Prostate gland (tissue), 2 donors: Measurements from ENCODE around the gene MUSTN1. TPM values are rescaled to one million over a fixed set of nuclear protein-coding genes. Genes with fewer than 3 reads are reported as not detected.

Source experiments
- DNase-seq: peaks from one replicate; pipeline ENCODE4 v3.0.0-alpha.2; 2019; ENCODE audit warnings: low spot score
- H3K27ac ChIP-seq, 2 donors: fragments of 200-600 bp; sonication (generic); 2 replicates each; pipeline ENCODE4 v1.5.1; 2017 to 2019
- H3K27me3 ChIP-seq: fragments of 200-600 bp; sonication (generic); replicated peaks from 2 replicates; pipeline ENCODE4 v1.5.1; 2019; ENCODE audit not compliant: insufficient read depth
- H3K36me3 ChIP-seq, 2 donors: fragments of 200-600 bp; sonication (generic); 1 replicate in 1 of 2; 2 replicates in 1 of 2; pipeline versions ENCODE4 v1.5.1 to v1.8.1; 2017 to 2019
- H3K4me1 ChIP-seq: fragments of 200-600 bp; sonication (generic); replicated peaks from 2 replicates; pipeline ENCODE4 v1.5.1; 2019
- H3K4me3 ChIP-seq, 2 donors: fragments of 200-600 bp; sonication (generic); 2 replicates each; pipeline ENCODE4 v1.5.1; 2017 to 2019
- H3K9me3 ChIP-seq: fragments of 200-600 bp; sonication (generic); 2 replicates; pipeline ENCODE4 v1.5.1; 2017
- POLR2A ChIP-seq: fragments of 450-650 bp; IDR thresholded peaks from one replicate; pipeline ENCODE4 v1.6.1; 2016; ENCODE audit warnings: antibody characterized with exemption, mild to moderate bottlenecking
- POLR2AphosphoS5 ChIP-seq: sonication (generic); formaldehyde crosslinking; IDR thresholded peaks from one replicate; pipeline ENCODE4 v1.6.1; 2017; ENCODE audit warnings: antibody characterized with exemption
- WGBS: methylation state at CpG from one replicate; pipeline ENCODE4 v1.1.5; 2018; 5-methylcytosine and 5-hydroxymethylcytosine counted together
- intact Hi-C: fragments of 100-400 bp; cut with DNase I; formaldehyde crosslinking; loops from one replicate; pipeline ENCODE4 v1.14.2; 2022
- total RNA-seq, 2 donors: library from RNA; depleted of rRNA; stranded (reverse); fragments of >200 nt; gene quantifications; one replicate each; pipeline ENCODE4 v1.1.0, GENCODE V29; 2016
- TF ChIP-seq, protein P1 (sequence below), 4 experiments: fragments of 200-600 bp in 2 of 4; fragments of 450-650 bp in 2 of 4; sonication (generic) in 2 of 4; IDR thresholded peaks; 1 replicate in 3 of 4; 2 replicates in 1 of 4; pipeline ENCODE4 v1.5.1; 2016 to 2019; ENCODE audit warnings: antibody characterized with exemption in 4 of 4, mild to moderate bottlenecking in 2 of 4, moderate library complexity in 2 of 4

The MUSTN1 gene
- total RNA-seq, 2 donors from 2014 or later = 10.5 to 14.4 TPM

DNA sequence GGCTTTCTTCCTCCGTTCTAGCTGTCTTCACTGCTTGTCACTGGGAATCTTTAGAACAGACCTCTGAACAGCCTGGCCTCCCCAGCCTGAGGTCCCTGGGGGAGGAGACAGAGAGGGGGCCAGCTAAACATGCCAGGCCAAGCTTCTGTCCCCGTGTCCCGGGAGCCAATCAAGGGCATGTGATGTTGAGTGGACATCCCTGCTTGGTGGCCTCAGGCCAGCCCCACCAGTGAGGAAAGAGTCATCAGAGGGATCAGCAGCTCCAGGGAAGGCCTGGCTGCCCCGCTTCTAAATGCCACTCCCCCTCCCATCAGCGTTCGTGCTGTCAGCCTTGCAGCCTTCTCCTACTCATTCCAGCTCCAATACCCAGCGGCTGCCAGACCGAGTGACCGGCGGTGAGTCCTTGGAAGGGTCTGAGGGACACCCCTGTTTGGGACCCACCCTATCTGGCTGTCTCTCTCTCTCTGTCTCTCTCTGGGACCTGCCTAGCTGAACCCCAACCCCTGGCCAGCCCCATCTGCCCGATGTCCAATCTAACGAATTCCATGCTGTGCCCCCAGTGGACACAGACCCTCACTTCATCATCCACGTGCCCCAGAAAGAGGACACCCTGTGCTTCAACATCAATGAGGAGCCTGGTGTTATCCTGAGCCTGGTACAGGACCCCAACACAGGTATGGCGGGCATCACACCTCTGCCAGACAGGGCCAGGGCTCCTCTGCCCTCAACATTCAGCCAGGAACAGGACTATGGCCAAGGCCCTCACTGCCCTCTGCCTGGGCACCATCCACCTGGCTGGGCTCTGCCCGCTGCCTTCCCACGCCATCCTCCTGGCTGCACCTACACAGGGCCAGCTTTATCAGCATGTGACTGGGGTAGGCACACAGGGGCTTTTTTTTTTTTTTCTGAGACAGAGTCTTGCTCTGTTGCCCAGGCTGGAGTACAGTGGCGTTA, 46.9 kb downstream of the MUSTN1 start:
- H3K9me3 ChIP-seq = no peaks in the 10 kb centered on the region
- no peaks in the 10 kb centered on the region for H3K36me3 ChIP-seq
- no peak overlapping the region for H3K4me3 ChIP-seq
- no peak for TF ChIP-seq POLR2A
- no peak for TF ChIP-seq POLR2AphosphoS5
- TF ChIP-seq, protein P1, sequence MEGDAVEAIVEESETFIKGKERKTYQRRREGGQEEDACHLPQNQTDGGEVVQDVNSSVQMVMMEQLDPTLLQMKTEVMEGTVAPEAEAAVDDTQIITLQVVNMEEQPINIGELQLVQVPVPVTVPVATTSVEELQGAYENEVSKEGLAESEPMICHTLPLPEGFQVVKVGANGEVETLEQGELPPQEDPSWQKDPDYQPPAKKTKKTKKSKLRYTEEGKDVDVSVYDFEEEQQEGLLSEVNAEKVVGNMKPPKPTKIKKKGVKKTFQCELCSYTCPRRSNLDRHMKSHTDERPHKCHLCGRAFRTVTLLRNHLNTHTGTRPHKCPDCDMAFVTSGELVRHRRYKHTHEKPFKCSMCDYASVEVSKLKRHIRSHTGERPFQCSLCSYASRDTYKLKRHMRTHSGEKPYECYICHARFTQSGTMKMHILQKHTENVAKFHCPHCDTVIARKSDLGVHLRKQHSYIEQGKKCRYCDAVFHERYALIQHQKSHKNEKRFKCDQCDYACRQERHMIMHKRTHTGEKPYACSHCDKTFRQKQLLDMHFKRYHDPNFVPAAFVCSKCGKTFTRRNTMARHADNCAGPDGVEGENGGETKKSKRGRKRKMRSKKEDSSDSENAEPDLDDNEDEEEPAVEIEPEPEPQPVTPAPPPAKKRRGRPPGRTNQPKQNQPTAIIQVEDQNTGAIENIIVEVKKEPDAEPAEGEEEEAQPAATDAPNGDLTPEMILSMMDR (IDR thresholded peaks at IDR 0.05) = no peak
- H3K27ac ChIP-seq = no peak overlapping the region
- no peaks in the 10 kb centered on the region for H3K27me3 ChIP-seq
- intact Hi-C loops = no loop called here
- 73% methylated on average over 17 of the region's 17 CpGs for WGBS
- H3K4me1 ChIP-seq = no peaks in the 10 kb centered on the region
- no peak for DNase-seq

DNA sequence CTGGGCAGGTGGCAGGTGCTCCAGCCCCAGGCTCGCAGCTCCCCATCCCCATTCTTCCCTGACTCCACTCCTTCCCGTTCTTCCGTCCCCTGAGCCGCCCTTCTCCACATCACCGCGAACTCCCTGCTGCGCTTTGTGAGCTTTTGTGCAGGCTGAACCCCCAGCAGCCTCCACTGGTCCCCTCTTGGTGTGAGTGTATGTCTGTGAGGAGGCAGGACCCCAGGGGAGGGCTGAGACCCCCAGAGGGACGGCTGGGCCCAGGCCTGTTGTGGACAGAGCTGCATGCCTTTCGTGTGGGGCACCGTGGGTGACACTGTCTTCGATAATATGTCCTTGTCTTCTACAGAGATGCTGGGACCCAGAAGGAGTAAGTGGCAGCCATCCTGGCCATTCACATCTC, 47.6 kb downstream of the MUSTN1 start:
- Histone ChIP-seq H3K27ac (no peak overlapping the region), H3K9me3 (no peaks in the 10 kb centered on the region), H3K4me1 (no peaks in the 10 kb centered on the region), H3K27me3 (peaks cover under 1% of the 10 kb centered on the region), H3K4me3 (no peak overlapping the region), H3K36me3 (no peaks in the 10 kb centered on the region)
- TF ChIP-seq POLR2AphosphoS5 (no peak), POLR2A (no peak)
- TF ChIP-seq, protein P1 (IDR thresholded peaks at IDR 0.05) = no peak
- DNase-seq = no peak
- intact Hi-C loops = no loop called here
- WGBS = 87% methylated on average over 11 of the region's 11 CpGs

- Histone ChIP-seq H3K27me3 (peaks cover 1% of the 10 kb centered on the region), H3K4me3 (no peak overlapping the region), H3K36me3 (no peaks in the 10 kb centered on the region), H3K9me3 (no peaks in the 10 kb centered on the region), H3K27ac (no peak overlapping the region), H3K4me1 (no peaks in the 10 kb centered on the region)
- TF ChIP-seq, protein P1 (IDR thresholded peaks at IDR 0.05) = no peak
- no peak for TF ChIP-seq POLR2A
- no peak for TF ChIP-seq POLR2AphosphoS5
- no peak for DNase-seq
- WGBS = 89% methylated on average over 19 of the region's 19 CpGs
- intact Hi-C loops = no loop called here
Observed at GRCh38 chr3:52786330-52787215, 48.2 kb downstream of the MUSTN1 start.

GRCh38 chr3:52784931-52785590, 49.8 kb downstream of the MUSTN1 start:
- TF ChIP-seq POLR2AphosphoS5 (no peak), POLR2A (no peak)
- TF ChIP-seq, protein P1 (IDR thresholded peaks at IDR 0.05) = no peak
- Histone ChIP-seq H3K27me3 (peaks cover 1% of the 10 kb centered on the region), H3K36me3 (no peaks in the 10 kb centered on the region), H3K9me3 (no peaks in the 10 kb centered on the region), H3K27ac (no peak overlapping the region), H3K4me3 (no peak overlapping the region), H3K4me1 (no peaks in the 10 kb centered on the region)
- WGBS = 87% methylated on average over 5 of the region's 5 CpGs
- no peak for DNase-seq
- intact Hi-C loops = no loop called here
